ENCODE data around the gene DTHD1.

DTHD1 gene

GRCh38 chr4:36313703-36314102 lies 32.3 kb downstream of the DTHD1 start:
- no peaks in the 10 kb centered on the region for H3K36me3 ChIP-seq
- H3K4me1 ChIP-seq = peaks cover 59 to 98% (median 64%) of the 10 kb centered on the region in 10 experiments
- H3K9me3 ChIP-seq (replicated peaks in 1 of 11) = peaks cover 0 to 21% (median 12%) of the 10 kb centered on the region in 11 experiments; a peak in 18 of 22 replicates
- peak overlapping the region; percentile 38 to 98 (median 78) for H3K4me2 ChIP-seq
- H3K27ac ChIP-seq = peak overlapping the region; percentile 94 to 100 (median 98)
- no peaks in the 10 kb centered on the region for H4K20me1 ChIP-seq
- H3K9ac ChIP-seq = peak overlapping the region in 10 of 11 experiments; percentile 15 to 88 (median 70); a peak in 16 of 22 replicates
- no peak for TF ChIP-seq Cebpa-rat (IDR thresholded peaks at IDR 0.05)
- no peak overlapping the region for H3K4me3 ChIP-seq
- no peaks in the 10 kb centered on the region for H3K27me3 ChIP-seq

GRCh38 chr4:36316607-36317006 lies 35.2 kb downstream of the DTHD1 start:
- no peaks in the 10 kb centered on the region for H3K27me3 ChIP-seq

GRCh38 chr4:36317721-36318120 lies 36.3 kb downstream of the DTHD1 start:
- Histone ChIP-seq H3K27me3 (no peaks in the 10 kb centered on the region), H3K4me3 (no peak overlapping the region), H4K20me1 (no peaks in the 10 kb centered on the region), H3K27ac (peak overlapping the region in 10 of 11 experiments; percentile 5 to 94 (median 25); a peak in 13 of 22 replicates), H3K4me2 (peak overlapping the region in 10 of 11 experiments; percentile 21 to 68 (median 32); a peak in 12 of 22 replicates), H3K36me3 (no peaks in the 10 kb centered on the region), H3K4me1 (peaks cover 34 to 99% (median 56%) of the 10 kb centered on the region in 10 experiments), H3K9me3 (replicated peaks in 1 of 11) (peaks cover 0 to 32% (median 25%) of the 10 kb centered on the region in 11 experiments; a peak in 18 of 22 replicates), H3K9ac (no peak overlapping the region; a peak in 1 of 22 replicates)
- no peak for TF ChIP-seq Cebpa-rat (IDR thresholded peaks at IDR 0.05)

More at GRCh38 chr4:36316607-36317006, 35.2 kb downstream of the DTHD1 start:
- H3K9ac ChIP-seq = no peak overlapping the region
- H3K27ac ChIP-seq = peak overlapping the region in 4 of 11 experiments; percentile 25 to 94 (median 53); a peak in 6 of 22 replicates
- no peaks in the 10 kb centered on the region for H3K36me3 ChIP-seq
- no peaks in the 10 kb centered on the region for H4K20me1 ChIP-seq
- H3K9me3 ChIP-seq (replicated peaks in 1 of 11) = peaks cover 0 to 32% (median 25%) of the 10 kb centered on the region in 11 experiments; a peak in 18 of 22 replicates
- peaks cover 42 to 99% (median 59%) of the 10 kb centered on the region in 10 experiments for H3K4me1 ChIP-seq
- H3K4me2 ChIP-seq = peak overlapping the region in 3 of 11 experiments; percentile 20 to 61 (median 56); a peak in 4 of 22 replicates
- no peak for TF ChIP-seq Cebpa-rat (IDR thresholded peaks at IDR 0.05)
- no peak overlapping the region for H3K4me3 ChIP-seq

GRCh38 chr4:36320117-36320896 lies 38.9 kb downstream of the DTHD1 start:
- peak overlapping the region in 5 of 11 experiments; percentile 21 to 84 (median 72); a peak in 8 of 22 replicates for H3K9ac ChIP-seq
- H3K36me3 ChIP-seq = no peaks in the 10 kb centered on the region
- no peaks in the 10 kb centered on the region for H4K20me1 ChIP-seq
- H3K4me1 ChIP-seq = peaks cover 24 to 98% (median 60%) of the 10 kb centered on the region in 10 experiments
- TF ChIP-seq Cebpa-rat (IDR thresholded peaks at IDR 0.05) = no peak
- H3K27me3 ChIP-seq = no peaks in the 10 kb centered on the region
- peak overlapping the region in 10 of 11 experiments; percentile 21 to 96 (median 72); a peak in 19 of 22 replicates for H3K27ac ChIP-seq
- peaks cover 0 to 32% (median 24%) of the 10 kb centered on the region in 11 experiments; a peak in 18 of 22 replicates for H3K9me3 ChIP-seq (replicated peaks in 1 of 11)
- H3K4me2 ChIP-seq = peak overlapping the region in 8 of 11 experiments; percentile 36 to 93 (median 61); a peak in 16 of 22 replicates
- H3K4me3 ChIP-seq = no peak overlapping the region

- H3K4me3 ChIP-seq = no peak overlapping the region
- no peaks in the 10 kb centered on the region for H3K36me3 ChIP-seq
- peaks cover 31 to 98% (median 67%) of the 10 kb centered on the region in 10 experiments for H3K4me1 ChIP-seq
- no peaks in the 10 kb centered on the region for H4K20me1 ChIP-seq
- 0 out of 22 replicates have a peak, but pooled peaks of 1 of the 11 experiments have one; percentile 30 for TF ChIP-seq Cebpa-rat (IDR thresholded peaks at IDR 0.05)
- H3K27me3 ChIP-seq = no peaks in the 10 kb centered on the region
- peak overlapping the region in 10 of 11 experiments; percentile 6 to 96 (median 72); a peak in 19 of 22 replicates for H3K27ac ChIP-seq
- H3K9ac ChIP-seq = peak overlapping the region in 6 of 11 experiments; percentile 18 to 84 (median 61); a peak in 9 of 22 replicates
- H3K4me2 ChIP-seq = peak overlapping the region in 9 of 11 experiments; percentile 31 to 93 (median 66); a peak in 16 of 22 replicates
- H3K9me3 ChIP-seq (replicated peaks in 1 of 11) = peaks cover 0 to 23% (median 16%) of the 10 kb centered on the region in 11 experiments; a peak in 18 of 22 replicates
These were observed 39.8 kb downstream of the DTHD1 start for GRCh38 chr4:36321176-36321575.

- Histone ChIP-seq H3K4me2 (peak overlapping the region; percentile 2 to 93 (median 42); a peak in 19 of 22 replicates), H3K27ac (peak overlapping the region in 10 of 11 experiments; percentile 24 to 96 (median 72); a peak in 18 of 22 replicates), H3K36me3 (no peaks in the 10 kb centered on the region), H3K27me3 (no peaks in the 10 kb centered on the region), H3K4me3 (peak overlapping the region in 1 of 10 experiments; percentile 25; a peak in 1 of 20 replicates), H3K4me1 (peaks cover 32 to 100% (median 68%) of the 10 kb centered on the region in 10 experiments), H4K20me1 (no peaks in the 10 kb centered on the region), H3K9me3 (replicated peaks in 1 of 11) (peaks cover 0 to 21% (median 15%) of the 10 kb centered on the region in 11 experiments; a peak in 18 of 22 replicates), H3K9ac (peak overlapping the region in 6 of 11 experiments; percentile 2 to 84 (median 65); a peak in 10 of 22 replicates)
- TF ChIP-seq Cebpa-rat (IDR thresholded peaks at IDR 0.05) = no peak
These were observed 41.5 kb downstream of the DTHD1 start for GRCh38 chr4:36322921-36323354.

- Histone ChIP-seq H3K4me1 (peaks cover 31 to 100% (median 67%) of the 10 kb centered on the region in 10 experiments), H3K4me2 (peak overlapping the region; percentile 2 to 93 (median 42); a peak in 18 of 22 replicates), H3K9ac (peak overlapping the region in 5 of 11 experiments; percentile 22 to 84 (median 69); a peak in 10 of 22 replicates), H3K36me3 (no peaks in the 10 kb centered on the region), H3K9me3 (replicated peaks in 1 of 11) (peaks cover 0 to 18% (median 10%) of the 10 kb centered on the region in 11 experiments; a peak in 18 of 22 replicates), H4K20me1 (no peaks in the 10 kb centered on the region), H3K27ac (peak overlapping the region in 8 of 11 experiments; percentile 37 to 96 (median 82); a peak in 17 of 22 replicates), H3K27me3 (no peaks in the 10 kb centered on the region), H3K4me3 (no peak overlapping the region)
- no peak for TF ChIP-seq Cebpa-rat (IDR thresholded peaks at IDR 0.05)
These were observed 42.5 kb downstream of the DTHD1 start for GRCh38 chr4:36323816-36324419.

GRCh38 chr4:36324808-36325207 lies 43.4 kb downstream of the DTHD1 start:
- peaks cover 0 to 9% (median under 1%) of the 10 kb centered on the region in 11 experiments; a peak in 5 of 22 replicates for H3K9me3 ChIP-seq (replicated peaks in 1 of 11)
- H3K4me1 ChIP-seq = peaks cover 31 to 97% (median 63%) of the 10 kb centered on the region in 10 experiments
- H3K36me3 ChIP-seq = no peaks in the 10 kb centered on the region
- peak overlapping the region; percentile 6 to 93 (median 37); a peak in 17 of 22 replicates for H3K4me2 ChIP-seq
- TF ChIP-seq Cebpa-rat (IDR thresholded peaks at IDR 0.05) = no peak
- peak overlapping the region in 10 of 11 experiments; percentile 52 to 96 (median 71); a peak in 17 of 22 replicates for H3K27ac ChIP-seq
- H3K4me3 ChIP-seq = no peak overlapping the region
- H3K9ac ChIP-seq = peak overlapping the region in 3 of 11 experiments; percentile 70 to 84 (median 72); a peak in 5 of 22 replicates
- no peaks in the 10 kb centered on the region for H4K20me1 ChIP-seq
- no peaks in the 10 kb centered on the region for H3K27me3 ChIP-seq

Measured in BLaER1 treated with 17β-estradiol and CSF1 and Interleukin-3, amounts not matched to agents 10 nM and 100 nM (cell line).